ENCODE results near the gene TPST2. TPM values are rescaled to one million over a fixed set of nuclear protein-coding genes. Genes with fewer than 3 reads are reported as not detected.

Gene TPST2
- total and polyA plus RNA-seq, 2 donors (not counting 3 experiments of a cell fraction or from before 2014, with no cell fraction given), result 49.4 to 121 TPM

- FAIRE-seq, result no peak
- Histone ChIP-seq H3K79me2 (ENCODE audit: control insufficient read depth, insufficient read depth, low read length) (no peaks in the 10 kb centered on the region), H3K27me3 (ENCODE audit: control insufficient read depth in 2 of 2, insufficient read depth in 2 of 2, low read length in 2 of 2) (no peaks in the 10 kb centered on the region), H3K9me1 (replicated peaks; ENCODE audit: control insufficient read depth, extremely low read depth, insufficient read depth, low read length) (no peaks in the 10 kb centered on the region), H3K4me1 (ENCODE audit: control insufficient read depth, extremely low read depth, insufficient read depth, low read length) (no peaks in the 10 kb centered on the region), H3K9me3 (replicated peaks; ENCODE audit: control insufficient read depth, insufficient read depth, low read length) (no peaks in the 10 kb centered on the region), H3K27ac (ENCODE audit: insufficient read depth, low read depth, low read length) (no peak overlapping the region), H3K4me3 (replicated peaks in 1 of 3; ENCODE audit: insufficient read depth in 1 of 3, low read depth in 1 of 3, low read length in 3 of 3) (no peak overlapping the region), H3K36me3 (ENCODE audit: control insufficient read depth in 2 of 2, extremely low read depth in 1 of 2, insufficient read depth in 2 of 2, low read length in 2 of 2) (peaks cover 0 to 22% of the 10 kb centered on the region in 2 experiments), H3K9ac (replicated peaks; ENCODE audit: extremely low read depth, insufficient read depth, low read length) (no peak overlapping the region), H3K4me2 (ENCODE audit: insufficient read depth, low read length) (no peak overlapping the region), H4K20me1 (replicated peaks; ENCODE audit: control insufficient read depth, extremely low read depth, insufficient read depth, low read length) (no peaks in the 10 kb centered on the region), H2AFZ (ENCODE audit: low read depth, low read length) (no peak overlapping the region)
- dilution Hi-C loops (cut with MboI; ENCODE audit: extremely low pct_ligation_motif_present, low sequenced_read_pairs) (no loop called here), intact Hi-C loops (cut with micrococcal nuclease) (no loop called here)
- no TSS peak for BruUV-seq (replicated peaks)
- TF ChIP-seq POLR2AphosphoS5 (IDR thresholded peaks at IDR 0.05; ENCODE audit: insufficient read depth, low read depth, low read length) (no peak), POLR2A (IDR thresholded peaks at IDR 0.05; ENCODE audit: low read depth, low read length) (no peak), JUN (IDR thresholded peaks at IDR 0.05; ENCODE audit: borderline replicate concordance, insufficient read depth, insufficient read length, low read depth) (no peak), GATA2 (IDR thresholded peaks at IDR 0.05; ENCODE audit: insufficient read depth, insufficient read length, low read depth, low read length) (no peak), CTCF (IDR thresholded peaks at IDR 0.05; ENCODE audit: extremely low read depth in 1 of 2, insufficient read depth in 1 of 2, low read depth in 1 of 2, low read length in 2 of 2) (no peak), MYC (IDR thresholded peaks at IDR 0.05; ENCODE audit: low read depth, low read length) (no peak), EZH2 (IDR thresholded peaks at IDR 0.05; ENCODE audit: borderline replicate concordance, low read depth, low read length, severe bottlenecking) (no peak), MAX (IDR thresholded peaks at IDR 0.05; ENCODE audit: insufficient read depth, insufficient read length) (no peak), FOS (IDR thresholded peaks at IDR 0.05; ENCODE audit: borderline replicate concordance, insufficient read depth, low read length) (no peak)
- CTCF ChIA-PET, result interaction anchor here (0.6 to 1.5 kb wide), 2 partner anchors 12 to 381 kb away, joined by 3 to 5 read pairs; no protein-coding TSS in a partner anchor
- POLR2A ChIA-PET, result interaction anchor here (0.6 kb wide), 1 partner anchor 78 kb away, joined by 3 read pairs; no protein-coding TSS in a partner anchor
- no peak for DNase-seq (ENCODE audit: low read depth, low spot score)
These were observed 44.1 kb downstream of the TPST2 start for GRCh38 chr22:26545827-26546226.
